Measurements from ENCODE around the gene GNS.

The GNS gene

GRCh38 chr12:64670919-64671639, 88.1 kb downstream of the GNS start:
- TF ChIP-seq BHLHE40 (IDR thresholded peaks at IDR 0.05; ENCODE audit: borderline replicate concordance) (no peak), FOXM1 (IDR thresholded peaks at IDR 0.05; ENCODE audit: borderline replicate concordance) (no peak)
- DNase-seq (ENCODE audit: extremely low spot score), result no peak
- ChIA-PET POLR2A (interaction anchor here (1.3 kb wide), 1 partner anchor 62 kb away, joined by 6 read pairs; the partner anchor contains the start of gene RASSF3), CTCF (no interaction called here)

GRCh38 chr12:64670019-64670418, 89.2 kb downstream of the GNS start:
- TF ChIP-seq ZNF384 (IDR thresholded peaks at IDR 0.05) (no peak), ELF4 (IDR thresholded peaks at IDR 0.05) (no peak), BHLHE40 (IDR thresholded peaks at IDR 0.05; ENCODE audit: borderline replicate concordance) (no peak)
- no peak for DNase-seq (ENCODE audit: extremely low spot score)
- POLR2A ChIA-PET, result interaction anchor here (0.6 to 1.3 kb wide), 2 partner anchors 14 to 61 kb away, joined by 3 to 6 read pairs; partner anchors contain the start of gene RASSF3
- CTCF ChIA-PET, result no interaction called here

- no peak for TF ChIP-seq PKNOX1 (IDR thresholded peaks at IDR 0.05)
- TF ChIP-seq ELF4 (IDR thresholded peaks at IDR 0.05), result no peak
- no peak for TF ChIP-seq ARNT (IDR thresholded peaks at IDR 0.05)
- no peak for TF ChIP-seq NFRKB (IDR thresholded peaks at IDR 0.05)
- no peak for TF ChIP-seq SP1 (IDR thresholded peaks at IDR 0.05)
- no peak for TF ChIP-seq CTBP1 (IDR thresholded peaks at IDR 0.05; ENCODE audit: borderline replicate concordance)
- no peak for TF ChIP-seq FOXA1 (IDR thresholded peaks at IDR 0.05)
- no peak for TF ChIP-seq BHLHE40 (IDR thresholded peaks at IDR 0.05; ENCODE audit: borderline replicate concordance)
- no peak for TF ChIP-seq ZNF384 (IDR thresholded peaks at IDR 0.05)
- TF ChIP-seq FOXK2 (IDR thresholded peaks at IDR 0.05), result no peak
- no peak for TF ChIP-seq SUZ12 (IDR thresholded peaks at IDR 0.05)
- TF ChIP-seq LEF1 (IDR thresholded peaks at IDR 0.05; ENCODE audit: borderline replicate concordance), result no peak
- TF ChIP-seq HDGF (IDR thresholded peaks at IDR 0.05; ENCODE audit: borderline replicate concordance), result no peak
- POLR2A ChIA-PET, result interaction anchor here (0.6 kb wide), 1 partner anchor 15 kb away, joined by 3 read pairs; no protein-coding TSS in a partner anchor
- DNase-seq (ENCODE audit: extremely low spot score), result no peak
- CTCF ChIA-PET, result no interaction called here
These were observed 89.8 kb downstream of the GNS start for GRCh38 chr12:64669270-64669842.

- DNase-seq (ENCODE audit: extremely low spot score), result no peak
- no peak for TF ChIP-seq NFRKB (IDR thresholded peaks at IDR 0.05)
- no peak for TF ChIP-seq FOXM1 (IDR thresholded peaks at IDR 0.05; ENCODE audit: borderline replicate concordance)
- TF ChIP-seq TARDBP (IDR thresholded peaks at IDR 0.05), result no peak
- TF ChIP-seq ARNT (IDR thresholded peaks at IDR 0.05), result no peak
- no peak for TF ChIP-seq PKNOX1 (IDR thresholded peaks at IDR 0.05)
- no peak for TF ChIP-seq SUZ12 (IDR thresholded peaks at IDR 0.05)
- no peak for TF ChIP-seq CTBP1 (IDR thresholded peaks at IDR 0.05; ENCODE audit: borderline replicate concordance)
- no peak for TF ChIP-seq HDGF (IDR thresholded peaks at IDR 0.05; ENCODE audit: borderline replicate concordance)
- no peak for TF ChIP-seq FOXA1 (IDR thresholded peaks at IDR 0.05)
- TF ChIP-seq BHLHE40 (IDR thresholded peaks at IDR 0.05; ENCODE audit: borderline replicate concordance), result no peak
- TF ChIP-seq SP1 (IDR thresholded peaks at IDR 0.05), result no peak
- TF ChIP-seq L3MBTL2 (conservative IDR thresholded peaks at IDR 0.05), result no peak
- TF ChIP-seq LEF1 (IDR thresholded peaks at IDR 0.05; ENCODE audit: borderline replicate concordance), result no peak
- TF ChIP-seq FOXK2 (IDR thresholded peaks at IDR 0.05), result no peak
- TF ChIP-seq ELF4 (IDR thresholded peaks at IDR 0.05), result no peak
- no peak for TF ChIP-seq ZNF384 (IDR thresholded peaks at IDR 0.05)
- POLR2A ChIA-PET, result no interaction called here
- CTCF ChIA-PET, result interaction anchor here (0.9 kb wide), 1 partner anchor 16 kb away, joined by 3 read pairs; no protein-coding TSS in a partner anchor
These were observed 91.4 kb downstream of the GNS start for GRCh38 chr12:64667793-64668192.

- TF ChIP-seq HDGF (IDR thresholded peaks at IDR 0.05; ENCODE audit: borderline replicate concordance) (no peak), FOXK2 (IDR thresholded peaks at IDR 0.05) (no peak), TARDBP (IDR thresholded peaks at IDR 0.05) (no peak), FOXA1 (IDR thresholded peaks at IDR 0.05) (no peak), PKNOX1 (IDR thresholded peaks at IDR 0.05) (no peak)
- ChIA-PET CTCF (no interaction called here), POLR2A (no interaction called here)
- no peak for DNase-seq (ENCODE audit: extremely low spot score)
These were observed 92.9 kb downstream of the GNS start for GRCh38 chr12:64666054-64666914.

- no peak for DNase-seq (ENCODE audit: extremely low spot score)
- CTCF ChIA-PET, result interaction anchor here (0.7 kb wide), 1 partner anchor 11 kb away, joined by 3 read pairs; no protein-coding TSS in a partner anchor
- no peak for TF ChIP-seq HDGF (IDR thresholded peaks at IDR 0.05; ENCODE audit: borderline replicate concordance)
- TF ChIP-seq PKNOX1 (IDR thresholded peaks at IDR 0.05), result peak; percentile 66
- POLR2A ChIA-PET, result no interaction called here
These were observed 93.7 kb downstream of the GNS start for GRCh38 chr12:64665514-64665913.

All from HEK293T (cell line).